K562 (cell line): ENCODE data around the gene CHCHD1. TPM values are rescaled to one million over a fixed set of nuclear protein-coding genes. Genes with fewer than 3 reads are reported as not detected.

Source experiments
- BCL6 ChIP-seq: fragments of 250-450 bp; sonication (Bioruptor Pico); IDR thresholded peaks from 2 replicates; pipeline ENCODE4 v1.4.0; 2020
- LARP7 ChIP-seq: fragments of 450-650 bp; IDR thresholded peaks from 2 replicates; pipeline ENCODE4 v1.6.1; 2016
- TCFL5 ChIP-seq: fragments of 250-450 bp; sonication (Bioruptor Pico); conservative IDR thresholded peaks from 2 replicates; pipeline ENCODE4 v1.6.1; 2021; ENCODE audit warnings: mild to moderate bottlenecking, moderate library complexity, matching md5 sums
- ZFP36 ChIP-seq: fragments of 150-350 bp; IDR thresholded peaks from 2 replicates; pipeline ENCODE4 v1.6.1; 2018; ENCODE audit warnings: low read length, low read depth; ENCODE audit not compliant: partially characterized antibody
- polyA plus RNA-seq, 8 experiments: library from polyadenylated mRNA; depleted of rRNA in 4 of 8; stranded (reverse) in 5 of 8; unstranded in 3 of 8; fragments of >200 nt; fragmentation: Nextera tagmentation in 2 of 8; fragmentation: Illumina TruSeq in 1 of 8; extraction: Ambion mirVana in 2 of 8; extraction: Trizol in 1 of 8; gene quantifications; 2 replicates each; pipeline versions ENCODE4 v1.2.1 to v1.2.3, GENCODE V29; 2011 to 2014; ENCODE audit warnings: inconsistent platforms in 1 of 8, missing spikeins in 1 of 8
- total RNA-seq, 7 experiments: library from RNA; depleted of rRNA in 6 of 7; stranded (reverse); fragments of >200 nt in 6 of 7; fragmentation: Illumina TruSeq in 2 of 7; extraction: Trizol in 2 of 7; gene quantifications; 2 replicates each; pipeline versions ENCODE4 v1.2.1 to v1.2.3, GENCODE V29; 2011 to 2021; ENCODE audit warnings: low replicate concordance in 1 of 7
- TF ChIP-seq, protein P1 (sequence below): sonication (generic); formaldehyde crosslinking; IDR thresholded peaks from 2 replicates; pipeline ENCODE4 v1.8.0; 2022; ENCODE audit warnings: mild to moderate bottlenecking, missing genetic modification reagents
- TF ChIP-seq, protein P2 (sequence below): sonication (generic); formaldehyde crosslinking; IDR thresholded peaks from 2 replicates; pipeline ENCODE4 v1.8.1; 2023; ENCODE audit warnings: mild to moderate bottlenecking, missing genetic modification reagents
- TF ChIP-seq, protein P3 (sequence below): conservative IDR thresholded peaks from 2 replicates; pipeline ENCODE4 v1.6.1; 2011; ENCODE audit warnings: low read depth, mild to moderate bottlenecking, low read length; ENCODE audit not compliant: control insufficient read depth
- TF ChIP-seq, protein P4 (sequence below): fragments of 450-650 bp; IDR thresholded peaks from 2 replicates; pipeline ENCODE4 v1.6.1; 2016; ENCODE audit warnings: low read depth
- TF ChIP-seq, protein P5 (sequence below), 3 experiments: fragments of 200-800 bp in 1 of 3; fragments of 250-450 bp in 1 of 3; fragments of 450-650 bp in 1 of 3; sonication (Bioruptor Pico) in 1 of 3; sonication (Bioruptor generic) in 1 of 3; formaldehyde crosslinking in 1 of 3; IDR thresholded peaks; 2 replicates each; pipeline versions ENCODE4 v1.6.1 to v1.8.0; 2016 to 2022; ENCODE audit warnings: mild to moderate bottlenecking in 2 of 3, missing genetic modification characterization in 2 of 3, missing compliant biosample characterization in 1 of 3, moderate library complexity in 1 of 3

Gene CHCHD1
- total and polyA plus RNA-seq, 9 of the 15 experiments (the other 6 are each of a cell fraction or from before 2014, with no cell fraction given), result 52.9 to 126 (median 83.4) TPM

DNA sequence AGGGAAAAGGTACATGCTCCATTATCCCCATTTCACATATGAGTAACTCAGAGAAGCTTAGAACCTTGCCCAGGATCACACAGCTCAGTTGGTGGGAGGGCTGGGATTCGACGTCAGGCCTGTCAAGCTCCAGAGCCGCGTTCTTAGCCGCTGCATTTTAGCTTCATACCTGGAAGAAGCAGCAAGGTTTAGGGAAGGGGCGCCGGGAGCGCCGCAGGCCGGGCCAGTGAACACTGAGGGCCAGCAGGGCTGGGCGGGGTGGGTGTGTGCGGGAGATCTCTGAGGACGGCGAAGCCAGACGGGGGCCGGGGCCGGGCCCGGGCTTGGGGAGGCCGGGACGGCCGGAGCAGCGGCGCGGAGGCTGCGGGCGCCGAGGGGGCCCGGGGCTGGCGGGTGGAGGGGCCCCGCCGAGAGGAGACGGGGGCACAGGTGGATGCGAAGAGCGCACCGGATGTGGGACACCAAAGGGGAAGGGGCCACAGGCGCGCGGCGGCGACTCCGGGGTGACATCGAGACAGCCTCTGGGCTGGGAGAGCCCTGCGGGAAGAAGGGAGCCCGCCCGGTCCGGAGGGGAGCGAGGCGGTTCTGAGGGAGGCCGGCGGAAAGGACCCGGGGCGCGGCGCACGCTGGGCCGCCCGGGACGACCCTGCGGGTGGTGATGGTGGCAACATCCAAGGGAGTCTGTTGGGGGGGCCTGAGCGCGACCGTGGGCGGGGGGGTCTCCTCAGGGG, 29.1 kb downstream of the CHCHD1 start (continued):
- TF ChIP-seq, protein P1, sequence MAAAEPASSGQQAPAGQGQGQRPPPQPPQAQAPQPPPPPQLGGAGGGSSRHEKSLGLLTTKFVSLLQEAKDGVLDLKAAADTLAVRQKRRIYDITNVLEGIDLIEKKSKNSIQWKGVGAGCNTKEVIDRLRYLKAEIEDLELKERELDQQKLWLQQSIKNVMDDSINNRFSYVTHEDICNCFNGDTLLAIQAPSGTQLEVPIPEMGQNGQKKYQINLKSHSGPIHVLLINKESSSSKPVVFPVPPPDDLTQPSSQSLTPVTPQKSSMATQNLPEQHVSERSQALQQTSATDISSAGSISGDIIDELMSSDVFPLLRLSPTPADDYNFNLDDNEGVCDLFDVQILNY, result 0 out of 2 replicates have a peak, but pooled peaks have one; percentile 2
- TF ChIP-seq TCFL5 (no peak), ZFP36 (peak; percentile 84), BCL6 (CRISPR knock-in tag) (no peak), LARP7 (no peak)
- TF ChIP-seq, protein P2, sequence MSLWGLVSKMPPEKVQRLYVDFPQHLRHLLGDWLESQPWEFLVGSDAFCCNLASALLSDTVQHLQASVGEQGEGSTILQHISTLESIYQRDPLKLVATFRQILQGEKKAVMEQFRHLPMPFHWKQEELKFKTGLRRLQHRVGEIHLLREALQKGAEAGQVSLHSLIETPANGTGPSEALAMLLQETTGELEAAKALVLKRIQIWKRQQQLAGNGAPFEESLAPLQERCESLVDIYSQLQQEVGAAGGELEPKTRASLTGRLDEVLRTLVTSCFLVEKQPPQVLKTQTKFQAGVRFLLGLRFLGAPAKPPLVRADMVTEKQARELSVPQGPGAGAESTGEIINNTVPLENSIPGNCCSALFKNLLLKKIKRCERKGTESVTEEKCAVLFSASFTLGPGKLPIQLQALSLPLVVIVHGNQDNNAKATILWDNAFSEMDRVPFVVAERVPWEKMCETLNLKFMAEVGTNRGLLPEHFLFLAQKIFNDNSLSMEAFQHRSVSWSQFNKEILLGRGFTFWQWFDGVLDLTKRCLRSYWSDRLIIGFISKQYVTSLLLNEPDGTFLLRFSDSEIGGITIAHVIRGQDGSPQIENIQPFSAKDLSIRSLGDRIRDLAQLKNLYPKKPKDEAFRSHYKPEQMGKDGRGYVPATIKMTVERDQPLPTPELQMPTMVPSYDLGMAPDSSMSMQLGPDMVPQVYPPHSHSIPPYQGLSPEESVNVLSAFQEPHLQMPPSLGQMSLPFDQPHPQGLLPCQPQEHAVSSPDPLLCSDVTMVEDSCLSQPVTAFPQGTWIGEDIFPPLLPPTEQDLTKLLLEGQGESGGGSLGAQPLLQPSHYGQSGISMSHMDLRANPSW (CRISPR knock-in tag), result no peak
- TF ChIP-seq, protein P3, sequence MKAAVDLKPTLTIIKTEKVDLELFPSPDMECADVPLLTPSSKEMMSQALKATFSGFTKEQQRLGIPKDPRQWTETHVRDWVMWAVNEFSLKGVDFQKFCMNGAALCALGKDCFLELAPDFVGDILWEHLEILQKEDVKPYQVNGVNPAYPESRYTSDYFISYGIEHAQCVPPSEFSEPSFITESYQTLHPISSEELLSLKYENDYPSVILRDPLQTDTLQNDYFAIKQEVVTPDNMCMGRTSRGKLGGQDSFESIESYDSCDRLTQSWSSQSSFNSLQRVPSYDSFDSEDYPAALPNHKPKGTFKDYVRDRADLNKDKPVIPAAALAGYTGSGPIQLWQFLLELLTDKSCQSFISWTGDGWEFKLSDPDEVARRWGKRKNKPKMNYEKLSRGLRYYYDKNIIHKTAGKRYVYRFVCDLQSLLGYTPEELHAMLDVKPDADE, result no peak
- TF ChIP-seq, protein P4, sequence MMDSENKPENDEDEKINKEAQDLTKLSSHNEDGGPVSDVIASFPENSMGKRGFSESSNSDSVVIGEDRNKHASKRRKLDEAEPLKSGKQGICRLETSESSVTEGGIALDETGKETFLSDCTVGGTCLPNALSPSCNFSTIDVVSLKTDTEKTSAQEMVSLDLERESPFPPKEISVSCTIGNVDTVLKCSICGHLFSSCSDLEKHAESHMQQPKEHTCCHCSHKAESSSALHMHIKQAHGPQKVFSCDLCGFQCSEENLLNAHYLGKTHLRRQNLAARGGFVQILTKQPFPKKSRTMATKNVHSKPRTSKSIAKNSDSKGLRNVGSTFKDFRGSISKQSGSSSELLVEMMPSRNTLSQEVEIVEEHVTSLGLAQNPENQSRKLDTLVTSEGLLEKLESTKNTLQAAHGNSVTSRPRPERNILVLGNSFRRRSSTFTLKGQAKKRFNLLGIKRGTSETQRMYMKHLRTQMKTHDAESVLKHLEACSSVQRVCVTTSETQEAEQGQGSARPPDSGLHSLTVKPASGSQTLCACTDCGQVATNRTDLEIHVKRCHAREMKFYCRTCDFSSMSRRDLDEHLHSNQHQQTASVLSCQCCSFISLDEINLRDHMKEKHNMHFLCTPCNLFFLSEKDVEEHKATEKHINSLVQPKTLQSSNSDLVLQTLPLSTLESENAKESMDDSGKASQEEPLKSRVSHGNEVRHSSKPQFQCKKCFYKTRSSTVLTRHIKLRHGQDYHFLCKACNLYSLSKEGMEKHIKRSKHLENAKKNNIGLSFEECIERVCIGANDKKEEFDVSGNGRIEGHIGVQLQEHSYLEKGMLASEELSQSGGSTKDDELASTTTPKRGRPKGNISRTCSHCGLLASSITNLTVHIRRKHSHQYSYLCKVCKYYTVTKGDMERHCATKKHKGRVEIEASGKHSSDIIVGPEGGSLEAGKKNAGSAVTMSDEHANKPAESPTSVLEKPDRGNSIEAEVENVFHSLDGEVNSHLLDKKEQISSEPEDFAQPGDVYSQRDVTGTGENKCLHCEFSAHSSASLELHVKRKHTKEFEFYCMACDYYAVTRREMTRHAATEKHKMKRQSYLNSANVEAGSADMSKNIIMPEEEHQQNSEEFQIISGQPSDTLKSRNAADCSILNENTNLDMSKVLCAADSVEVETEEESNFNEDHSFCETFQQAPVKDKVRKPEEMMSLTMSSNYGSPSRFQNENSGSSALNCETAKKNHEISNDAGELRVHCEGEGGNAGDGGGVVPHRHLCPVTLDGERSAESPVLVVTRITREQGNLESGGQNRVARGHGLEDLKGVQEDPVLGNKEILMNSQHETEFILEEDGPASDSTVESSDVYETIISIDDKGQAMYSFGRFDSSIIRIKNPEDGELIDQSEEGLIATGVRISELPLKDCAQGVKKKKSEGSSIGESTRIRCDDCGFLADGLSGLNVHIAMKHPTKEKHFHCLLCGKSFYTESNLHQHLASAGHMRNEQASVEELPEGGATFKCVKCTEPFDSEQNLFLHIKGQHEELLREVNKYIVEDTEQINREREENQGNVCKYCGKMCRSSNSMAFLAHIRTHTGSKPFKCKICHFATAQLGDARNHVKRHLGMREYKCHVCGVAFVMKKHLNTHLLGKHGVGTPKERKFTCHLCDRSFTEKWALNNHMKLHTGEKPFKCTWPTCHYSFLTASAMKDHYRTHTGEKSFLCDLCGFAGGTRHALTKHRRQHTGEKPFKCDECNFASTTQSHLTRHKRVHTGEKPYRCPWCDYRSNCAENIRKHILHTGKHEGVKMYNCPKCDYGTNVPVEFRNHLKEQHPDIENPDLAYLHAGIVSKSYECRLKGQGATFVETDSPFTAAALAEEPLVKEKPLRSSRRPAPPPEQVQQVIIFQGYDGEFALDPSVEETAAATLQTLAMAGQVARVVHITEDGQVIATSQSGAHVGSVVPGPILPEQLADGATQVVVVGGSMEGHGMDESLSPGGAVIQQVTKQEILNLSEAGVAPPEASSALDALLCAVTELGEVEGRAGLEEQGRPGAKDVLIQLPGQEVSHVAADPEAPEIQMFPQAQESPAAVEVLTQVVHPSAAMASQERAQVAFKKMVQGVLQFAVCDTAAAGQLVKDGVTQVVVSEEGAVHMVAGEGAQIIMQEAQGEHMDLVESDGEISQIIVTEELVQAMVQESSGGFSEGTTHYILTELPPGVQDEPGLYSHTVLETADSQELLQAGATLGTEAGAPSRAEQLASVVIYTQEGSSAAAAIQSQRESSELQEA, result no peak
- TF ChIP-seq, protein P5, sequence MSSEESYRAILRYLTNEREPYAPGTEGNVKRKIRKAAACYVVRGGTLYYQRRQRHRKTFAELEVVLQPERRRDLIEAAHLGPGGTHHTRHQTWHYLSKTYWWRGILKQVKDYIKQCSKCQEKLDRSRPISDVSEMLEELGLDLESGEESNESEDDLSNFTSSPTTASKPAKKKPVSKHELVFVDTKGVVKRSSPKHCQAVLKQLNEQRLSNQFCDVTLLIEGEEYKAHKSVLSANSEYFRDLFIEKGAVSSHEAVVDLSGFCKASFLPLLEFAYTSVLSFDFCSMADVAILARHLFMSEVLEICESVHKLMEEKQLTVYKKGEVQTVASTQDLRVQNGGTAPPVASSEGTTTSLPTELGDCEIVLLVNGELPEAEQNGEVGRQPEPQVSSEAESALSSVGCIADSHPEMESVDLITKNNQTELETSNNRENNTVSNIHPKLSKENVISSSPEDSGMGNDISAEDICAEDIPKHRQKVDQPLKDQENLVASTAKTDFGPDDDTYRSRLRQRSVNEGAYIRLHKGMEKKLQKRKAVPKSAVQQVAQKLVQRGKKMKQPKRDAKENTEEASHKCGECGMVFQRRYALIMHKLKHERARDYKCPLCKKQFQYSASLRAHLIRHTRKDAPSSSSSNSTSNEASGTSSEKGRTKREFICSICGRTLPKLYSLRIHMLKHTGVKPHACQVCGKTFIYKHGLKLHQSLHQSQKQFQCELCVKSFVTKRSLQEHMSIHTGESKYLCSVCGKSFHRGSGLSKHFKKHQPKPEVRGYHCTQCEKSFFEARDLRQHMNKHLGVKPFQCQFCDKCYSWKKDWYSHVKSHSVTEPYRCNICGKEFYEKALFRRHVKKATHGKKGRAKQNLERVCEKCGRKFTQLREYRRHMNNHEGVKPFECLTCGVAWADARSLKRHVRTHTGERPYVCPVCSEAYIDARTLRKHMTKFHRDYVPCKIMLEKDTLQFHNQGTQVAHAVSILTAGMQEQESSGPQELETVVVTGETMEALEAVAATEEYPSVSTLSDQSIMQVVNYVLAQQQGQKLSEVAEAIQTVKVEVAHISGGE (CRISPR knock-in tag; IDR thresholded peaks at IDR 0.05), result no peak
